GM23338 (cell line): ENCODE measurements around the gene CENPS.

Experiments used
- CREB1 ChIP-seq: fragments of 250-450 bp; sonication (Bioruptor Pico); IDR thresholded peaks from 2 replicates; pipeline ENCODE4 v1.5.0; 2020; ENCODE audit warnings: low read depth, mild to moderate bottlenecking, moderate library complexity
- EZH2 ChIP-seq: fragments of 200-600 bp; sonication (generic); IDR thresholded peaks from one replicate; pipeline ENCODE4 v1.8.0; 2017; ENCODE audit warnings: antibody characterized with exemption, mild to moderate bottlenecking, low read depth; ENCODE audit not compliant: unreplicated experiment
- EZH2phosphoT487 ChIP-seq: fragments of 200-600 bp; sonication (generic); IDR thresholded peaks from one replicate; pipeline ENCODE4 v1.8.1; 2018; ENCODE audit warnings: antibody characterized with exemption; ENCODE audit not compliant: unreplicated experiment
- JUNB ChIP-seq: IDR thresholded peaks from one replicate; pipeline ENCODE4 v1.6.1; 2016; ENCODE audit warnings: antibody characterized with exemption; ENCODE audit not compliant: unreplicated experiment
- POLR2AphosphoS5 ChIP-seq: IDR thresholded peaks from 2 replicates; pipeline ENCODE4 v1.6.1; 2016; ENCODE audit warnings: antibody characterized with exemption, low read depth
- TF ChIP-seq, protein P1 (sequence below), 2 experiments: fragments of 200-600 bp in 1 of 2; sonication (generic) in 1 of 2; conservative IDR thresholded peaks; 2 replicates each; pipeline versions ENCODE4 v1.5.1 to v1.6.1; 2016 to 2017; ENCODE audit warnings: antibody characterized with exemption in 2 of 2, low read depth in 2 of 2, mild to moderate bottlenecking in 2 of 2, moderate library complexity in 1 of 2

DNA sequence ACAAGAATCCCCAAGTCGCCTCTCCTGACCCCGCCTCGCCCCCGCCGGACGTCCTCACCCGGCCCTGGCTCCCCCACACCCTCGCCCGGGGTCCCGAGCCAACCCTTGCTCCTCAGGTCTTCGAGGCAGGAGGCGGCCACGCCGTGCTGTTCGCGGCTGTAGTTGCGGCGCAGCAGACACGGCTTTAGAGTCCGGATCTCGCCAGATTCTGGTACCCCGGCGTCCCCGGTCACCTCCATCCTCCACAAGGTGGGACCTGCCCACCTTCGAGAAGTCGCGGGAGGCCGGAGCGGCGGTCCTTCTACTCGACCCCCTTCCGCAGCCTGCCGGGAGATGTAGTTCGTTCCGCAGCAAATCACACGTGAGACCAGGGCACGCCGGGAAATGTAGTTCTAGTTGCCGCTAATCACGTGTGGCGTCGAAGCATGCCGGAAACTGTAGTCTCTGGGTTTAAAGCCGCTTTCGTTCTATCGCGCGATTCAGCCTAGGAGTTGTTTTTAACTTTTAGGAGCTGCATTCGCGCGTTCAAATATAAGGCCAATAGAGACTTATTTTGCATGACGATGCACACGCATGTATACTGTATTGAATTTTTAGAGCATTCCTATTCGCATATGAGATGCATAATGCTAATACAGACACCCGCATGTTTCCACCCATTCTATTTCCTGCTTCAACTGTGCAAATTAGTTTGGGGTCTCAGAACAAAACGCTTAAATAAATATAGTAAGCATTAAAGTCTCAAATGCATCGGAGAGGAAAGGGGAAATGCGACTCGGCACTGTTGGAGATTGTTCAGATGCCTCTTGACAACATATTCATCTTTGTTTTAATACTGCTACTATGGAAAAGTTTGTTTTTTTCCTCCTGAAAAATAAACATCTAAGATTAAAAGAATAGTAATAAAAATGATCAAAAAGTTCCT lies 42.2 kb downstream of the CENPS start, which contains the start of gene DFFA:
- TF ChIP-seq EZH2phosphoT487, result no peak
- TF ChIP-seq, protein P1, sequence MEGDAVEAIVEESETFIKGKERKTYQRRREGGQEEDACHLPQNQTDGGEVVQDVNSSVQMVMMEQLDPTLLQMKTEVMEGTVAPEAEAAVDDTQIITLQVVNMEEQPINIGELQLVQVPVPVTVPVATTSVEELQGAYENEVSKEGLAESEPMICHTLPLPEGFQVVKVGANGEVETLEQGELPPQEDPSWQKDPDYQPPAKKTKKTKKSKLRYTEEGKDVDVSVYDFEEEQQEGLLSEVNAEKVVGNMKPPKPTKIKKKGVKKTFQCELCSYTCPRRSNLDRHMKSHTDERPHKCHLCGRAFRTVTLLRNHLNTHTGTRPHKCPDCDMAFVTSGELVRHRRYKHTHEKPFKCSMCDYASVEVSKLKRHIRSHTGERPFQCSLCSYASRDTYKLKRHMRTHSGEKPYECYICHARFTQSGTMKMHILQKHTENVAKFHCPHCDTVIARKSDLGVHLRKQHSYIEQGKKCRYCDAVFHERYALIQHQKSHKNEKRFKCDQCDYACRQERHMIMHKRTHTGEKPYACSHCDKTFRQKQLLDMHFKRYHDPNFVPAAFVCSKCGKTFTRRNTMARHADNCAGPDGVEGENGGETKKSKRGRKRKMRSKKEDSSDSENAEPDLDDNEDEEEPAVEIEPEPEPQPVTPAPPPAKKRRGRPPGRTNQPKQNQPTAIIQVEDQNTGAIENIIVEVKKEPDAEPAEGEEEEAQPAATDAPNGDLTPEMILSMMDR (conservative IDR thresholded peaks at IDR 0.05; ENCODE audit: low read depth in 2 of 2), result peak in 1 of 2 experiments; percentile 8; a peak in 1 of 4 replicates
- no peak for TF ChIP-seq EZH2
- TF ChIP-seq POLR2AphosphoS5, result peak; percentile 98
- peak; percentile 69 for TF ChIP-seq CREB1 (CRISPR knock-in tag)
- TF ChIP-seq JUNB, result no peak
